NCI-H82 treated with DMSO at 0.1 percent for 48 hours (cell line): ENCODE data around the gene TRIM24.
"Not testable (repeated sequence)": the region's sequence is repeated elsewhere in the genome, so short reads cannot be mapped to it uniquely, and the experiment has no call there.

ENCODE experiments used
- DNase-seq: peaks from one replicate; lab custom pipeline; 2025; ENCODE audit not compliant: unreplicated experiment; lab: John Stamatoyannopoulos, UW

The TRIM24 gene

GRCh38 chr7:138459413-138460175 lies 465 bp upstream of the TRIM24 start:
- DNase-seq = peak; percentile 96

- peak; percentile 19 for DNase-seq
These were observed 869 bp downstream of the TRIM24 start for GRCh38 chr7:138460649-138461607.

GRCh38 chr7:138463291-138463618 lies 3.2 kb downstream of the TRIM24 start:
- DNase-seq = not testable (repeated sequence)

- no peak for DNase-seq
These were observed 5.0 kb downstream of the TRIM24 start for GRCh38 chr7:138465046-138465445.

GRCh38 chr7:138466069-138466756 lies 6.2 kb downstream of the TRIM24 start:
- DNase-seq = not testable (repeated sequence)

GRCh38 chr7:138468244-138469123 lies 8.4 kb downstream of the TRIM24 start:
- peak; percentile 69 for DNase-seq

- peak; percentile 80 for DNase-seq
These were observed 10.5 kb downstream of the TRIM24 start for GRCh38 chr7:138470391-138471157.

GRCh38 chr7:138472292-138473079 lies 12.4 kb downstream of the TRIM24 start:
- no peak for DNase-seq

GRCh38 chr7:138475377-138475776 lies 15.3 kb downstream of the TRIM24 start:
- DNase-seq = no peak

- no peak for DNase-seq
These were observed 17.1 kb downstream of the TRIM24 start for GRCh38 chr7:138477081-138477578.

GRCh38 chr7:138477581-138477980 lies 17.5 kb downstream of the TRIM24 start:
- no peak for DNase-seq

GRCh38 chr7:138478499-138478908 lies 18.4 kb downstream of the TRIM24 start:
- DNase-seq = no peak

- no peak for DNase-seq
These were observed 20.5 kb downstream of the TRIM24 start for GRCh38 chr7:138480527-138480926.

- no peak for DNase-seq
These were observed 21.7 kb downstream of the TRIM24 start for GRCh38 chr7:138481447-138482380.

GRCh38 chr7:138483531-138483930 lies 23.5 kb downstream of the TRIM24 start:
- no peak for DNase-seq

GRCh38 chr7:138485508-138485907 lies 25.4 kb downstream of the TRIM24 start:
- not testable (repeated sequence) for DNase-seq

- not testable (repeated sequence) for DNase-seq
These were observed 29.1 kb downstream of the TRIM24 start for GRCh38 chr7:138489139-138489538.
